HG02885 (cell line): ENCODE data around the gene DNAJC9.
A peak's percentile ranks its signal among the peaks of the same experiment; 100 is the strongest.
"Not testable (repeated sequence)": the region's sequence is repeated elsewhere in the genome, so short reads cannot be mapped to it uniquely, and the experiment has no call there.

Source experiments
- ATAC-seq: cut with Tn5 transposase; IDR thresholded peaks from one replicate; pipeline ENCODE4 v1.9.1; 2021; ENCODE audit warnings: mild to moderate bottlenecking; ENCODE audit not compliant: unreplicated experiment, poor library complexity

The DNAJC9 gene

DNA sequence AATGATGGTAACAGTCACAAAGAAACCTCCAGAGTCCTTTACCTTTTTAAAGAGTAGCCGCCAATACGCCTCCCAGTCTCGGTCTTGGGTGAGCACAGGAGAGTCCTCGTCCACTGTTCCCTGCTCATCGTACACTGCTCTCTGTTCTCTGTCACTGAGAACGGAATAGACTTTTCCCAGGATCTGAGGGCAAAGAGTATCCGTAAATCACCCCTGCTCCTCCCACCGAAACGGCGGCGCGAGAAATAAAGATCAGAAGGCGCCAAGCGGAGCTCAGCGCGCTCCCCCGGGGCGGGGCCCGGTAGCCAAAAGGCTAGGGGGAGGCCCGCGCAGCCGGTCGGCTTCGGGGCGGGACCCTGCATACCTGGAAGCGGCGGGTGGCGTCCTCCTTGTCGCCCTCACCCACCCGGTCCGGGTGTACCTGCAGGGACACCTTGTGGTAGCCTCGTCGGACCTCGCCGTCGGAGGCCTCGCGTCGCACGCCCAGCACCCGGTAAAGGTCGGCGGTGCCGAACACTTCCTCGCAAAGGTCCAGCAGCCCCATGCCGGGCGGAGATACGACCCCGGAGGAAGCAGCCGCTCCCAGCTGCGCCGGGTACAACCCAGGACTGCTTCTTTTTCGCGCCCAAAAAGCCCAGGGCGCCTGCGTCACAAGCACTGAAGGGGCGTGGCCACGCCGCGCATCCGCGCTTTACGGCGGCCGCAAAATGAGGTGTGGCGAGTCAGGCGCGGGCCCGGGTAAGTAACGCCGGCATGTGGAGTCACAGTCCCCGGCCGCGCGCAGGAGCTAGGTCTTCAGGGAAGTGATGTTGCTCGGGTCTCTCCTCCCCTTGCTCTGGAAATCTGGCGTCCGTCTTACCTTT lies at the start of gene DNAJC9:
TSS of gene DNAJC9 (minus strand) at position 610 of the 863 bp plus-strand sequence. CDS start at position 544, 66 bp downstream.
- peak; percentile 86 for ATAC-seq

- ATAC-seq, result no peak
Measured at GRCh38 chr10:73293461-73293860, 46.4 kb upstream of the DNAJC9 start.

DNA sequence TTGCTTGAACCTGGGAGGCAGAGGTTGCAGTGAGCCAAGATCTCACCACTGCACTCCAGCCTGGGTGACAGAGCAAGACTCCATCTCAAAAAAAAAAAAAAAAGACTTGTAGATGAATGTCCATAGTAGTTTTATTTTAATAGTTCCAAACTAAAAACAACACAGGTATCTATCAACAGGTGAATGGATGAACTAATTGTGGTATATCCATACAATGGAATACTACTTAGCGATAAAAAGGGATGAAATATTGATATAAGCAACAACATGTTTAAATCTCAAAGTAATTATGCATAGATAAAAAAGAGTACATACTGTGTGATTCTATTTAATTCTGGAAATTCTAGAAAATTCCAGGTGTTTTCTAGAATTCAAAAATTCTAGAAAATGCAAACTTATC lies 42.9 kb upstream of the DNAJC9 start:
- ATAC-seq, result no peak

DNA sequence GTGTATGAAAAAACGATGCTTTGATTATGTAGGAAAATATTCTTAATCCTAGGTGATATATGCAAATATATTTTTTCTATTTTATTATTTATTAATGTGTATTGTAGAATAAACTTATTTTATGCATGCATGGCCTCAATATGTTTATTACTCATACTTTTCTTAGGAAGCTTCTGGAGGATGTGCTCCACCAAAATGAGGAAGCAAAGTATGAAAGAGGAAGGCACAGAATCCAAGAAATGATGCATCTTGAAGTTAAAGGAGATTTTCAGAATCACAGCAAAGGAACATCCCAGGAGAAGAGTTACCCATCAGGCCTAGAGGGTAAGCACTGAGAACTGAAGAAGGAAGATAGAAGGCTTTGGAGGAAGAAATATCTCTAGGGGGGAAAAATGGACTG lies 40.4 kb upstream of the DNAJC9 start:
- ATAC-seq, result no peak

DNA sequence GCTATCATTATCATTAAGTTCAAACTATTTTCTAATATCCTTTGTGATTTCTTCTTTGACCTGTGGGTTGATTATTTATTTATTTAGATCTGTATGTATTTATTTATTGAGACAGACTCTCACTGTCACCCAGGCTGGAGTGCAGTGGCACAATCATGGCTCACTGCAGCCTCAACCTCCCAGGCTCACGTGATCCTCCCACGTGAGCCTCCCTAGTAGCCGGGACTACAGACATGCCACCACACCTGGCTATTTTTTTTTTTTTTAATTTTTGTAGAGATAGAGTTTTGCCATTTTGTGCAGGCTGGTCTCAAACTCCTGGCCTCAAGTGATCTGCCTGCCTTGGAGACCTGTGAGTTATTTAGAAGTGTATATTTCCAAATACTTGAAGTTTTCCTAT lies 34.0 kb upstream of the DNAJC9 start:
- ATAC-seq, result no peak

GRCh38 chr10:73264423-73264822 lies 17.4 kb upstream of the DNAJC9 start:
- ATAC-seq, result no peak

DNA sequence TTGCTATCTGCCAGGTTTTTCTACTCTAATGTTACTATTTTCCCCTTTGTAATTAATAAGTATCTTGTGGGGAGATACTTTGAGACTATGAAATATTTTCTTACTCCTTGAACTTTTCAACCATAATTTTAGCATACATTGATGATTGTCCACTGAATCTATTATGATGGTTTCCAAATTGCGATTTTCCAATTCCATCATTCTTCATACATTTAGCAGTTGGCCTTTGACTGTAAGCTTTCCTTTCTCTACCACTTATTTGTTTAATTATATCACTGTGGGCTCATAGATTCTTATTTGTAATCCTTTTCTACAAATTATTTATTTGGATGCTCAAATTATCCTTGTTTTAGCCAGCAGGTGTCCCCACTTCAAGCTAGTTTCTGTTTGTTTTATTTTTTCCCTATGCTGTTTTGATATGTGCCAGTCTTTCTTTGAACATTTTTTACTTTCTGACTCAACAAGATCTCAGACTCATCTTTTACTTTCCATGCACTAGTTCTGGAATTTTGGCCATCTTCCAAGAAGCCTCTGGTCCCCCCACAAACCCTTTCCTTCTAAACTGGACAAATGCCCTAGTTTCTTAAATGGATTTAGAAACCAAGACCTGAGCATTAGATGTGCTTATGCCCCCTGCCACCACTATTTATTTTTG lies 16.8 kb upstream of the DNAJC9 start:
- ATAC-seq, result no peak

GRCh38 chr10:73262880-73263555 lies 16.0 kb upstream of the DNAJC9 start:
- no peak for ATAC-seq

DNA sequence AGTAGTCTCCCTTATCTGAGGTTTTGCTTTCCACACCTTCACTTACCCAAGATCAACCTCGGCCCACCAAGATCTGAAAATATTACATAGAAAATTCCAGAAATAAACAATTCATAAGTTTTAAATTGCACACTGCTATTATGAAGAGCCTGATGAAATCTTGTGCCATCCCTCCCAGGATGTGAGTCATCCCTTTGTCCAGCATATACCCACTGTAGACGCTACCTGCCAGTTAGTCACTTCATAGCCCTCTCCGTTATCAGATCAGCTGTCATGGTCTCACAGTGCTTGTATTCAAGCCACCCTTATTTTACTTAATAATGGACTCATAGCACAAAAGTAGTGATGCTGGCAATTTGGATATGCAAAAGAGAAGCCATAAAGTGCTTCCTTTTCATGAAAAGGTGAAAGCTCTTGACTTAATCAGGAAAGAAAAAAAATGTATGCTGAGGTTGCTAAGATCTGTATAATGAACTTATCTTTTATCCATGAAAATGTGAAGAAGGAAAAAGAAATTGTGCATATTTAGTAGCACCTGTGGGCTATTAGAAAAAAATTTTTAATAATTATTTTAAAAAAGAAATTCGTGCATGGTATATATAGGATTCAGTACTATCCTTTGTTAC lies 15.2 kb upstream of the DNAJC9 start:
- ATAC-seq, result no peak

GRCh38 chr10:73261362-73261995 lies 14.4 kb upstream of the DNAJC9 start:
- ATAC-seq, result no peak

- ATAC-seq, result not testable (repeated sequence)
Measured at GRCh38 chr10:73258612-73259011, 11.6 kb upstream of the DNAJC9 start.

DNA sequence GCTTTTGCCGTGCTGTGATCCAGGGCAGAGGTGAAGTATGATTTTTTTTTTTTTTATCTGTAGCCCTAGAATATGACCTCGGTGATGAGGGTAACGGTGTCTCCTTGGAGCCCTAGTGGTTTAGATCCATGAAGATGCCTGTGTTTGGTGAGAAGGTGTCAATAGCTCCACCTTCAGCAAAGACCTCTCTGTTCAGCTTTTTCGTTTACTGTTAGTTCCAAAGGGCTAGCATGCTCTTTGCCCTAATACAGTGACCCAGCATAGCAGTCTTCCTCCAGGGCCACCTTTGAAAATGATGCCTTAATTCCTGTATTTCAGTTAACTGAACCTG lies 6.1 kb upstream of the DNAJC9 start:
- ATAC-seq, result no peak

GRCh38 chr10:73252445-73253224 lies 5.6 kb upstream of the DNAJC9 start, which contains the start of gene MRPS16:
Gene MRPS16, minus strand, starts transcription at chr10:73252644. Its CDS starts 162 bp downstream, at chr10:73252482.
- peak; percentile 86 for ATAC-seq

DNA sequence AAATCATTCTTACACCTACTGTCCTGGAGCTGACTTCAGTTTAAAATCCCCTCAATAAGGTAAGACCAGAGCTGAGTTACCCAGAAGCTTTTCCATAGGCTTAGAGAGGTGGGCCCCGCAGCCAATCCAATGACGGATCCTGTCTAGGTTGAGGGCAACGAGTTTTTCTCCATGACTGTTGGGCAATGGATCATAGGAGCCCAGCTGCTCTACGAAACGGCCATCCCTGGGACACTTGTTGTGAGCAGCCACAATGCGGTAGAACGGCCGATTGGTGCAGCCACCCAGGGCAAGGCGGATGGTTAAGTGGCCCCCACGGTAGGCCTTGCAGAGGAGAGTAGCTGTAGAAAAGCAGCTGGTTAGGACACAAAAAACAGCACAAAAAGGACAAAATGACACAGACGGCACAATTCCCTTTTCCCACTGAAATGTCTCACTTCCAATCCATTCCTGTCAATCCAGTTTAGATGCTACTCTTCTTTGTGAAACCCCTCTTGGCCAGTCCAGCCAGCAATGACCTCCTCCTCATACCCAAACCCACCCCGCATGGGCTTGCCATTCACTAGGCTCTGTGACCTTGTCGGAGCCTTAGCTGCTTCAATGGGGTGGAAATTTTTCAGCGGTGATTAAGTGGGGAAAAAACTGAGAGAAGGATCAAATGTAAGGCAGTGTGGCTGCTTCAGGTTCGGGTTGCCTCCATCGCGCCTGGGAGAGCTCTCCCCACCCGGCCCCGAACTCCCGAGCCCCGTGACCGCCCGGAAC lies 4.8 kb upstream of the DNAJC9 start:
- no peak for ATAC-seq

DNA sequence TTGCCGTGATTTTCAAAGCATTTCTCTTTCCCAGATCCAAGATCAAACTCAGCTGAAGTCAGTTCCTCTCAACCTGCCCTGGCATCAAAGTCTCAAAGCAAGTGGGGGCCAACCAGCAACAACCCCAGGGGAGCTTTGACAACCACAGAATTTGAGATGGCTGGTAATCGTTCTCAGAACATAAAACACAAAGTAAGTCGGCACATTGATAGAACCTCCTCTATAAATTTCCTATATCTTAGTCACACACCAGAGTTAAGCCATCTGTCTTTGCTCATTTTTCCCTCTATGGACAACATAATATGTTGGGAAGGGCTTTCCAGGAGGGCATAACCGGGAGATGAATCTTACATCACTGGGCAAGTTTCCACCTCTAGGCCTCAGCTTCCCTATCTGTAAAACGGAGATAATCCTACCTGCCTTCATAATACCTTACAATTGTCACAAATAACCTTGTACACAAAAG lies 1.2 kb upstream of the DNAJC9 start:
- ATAC-seq, result no peak

DNA sequence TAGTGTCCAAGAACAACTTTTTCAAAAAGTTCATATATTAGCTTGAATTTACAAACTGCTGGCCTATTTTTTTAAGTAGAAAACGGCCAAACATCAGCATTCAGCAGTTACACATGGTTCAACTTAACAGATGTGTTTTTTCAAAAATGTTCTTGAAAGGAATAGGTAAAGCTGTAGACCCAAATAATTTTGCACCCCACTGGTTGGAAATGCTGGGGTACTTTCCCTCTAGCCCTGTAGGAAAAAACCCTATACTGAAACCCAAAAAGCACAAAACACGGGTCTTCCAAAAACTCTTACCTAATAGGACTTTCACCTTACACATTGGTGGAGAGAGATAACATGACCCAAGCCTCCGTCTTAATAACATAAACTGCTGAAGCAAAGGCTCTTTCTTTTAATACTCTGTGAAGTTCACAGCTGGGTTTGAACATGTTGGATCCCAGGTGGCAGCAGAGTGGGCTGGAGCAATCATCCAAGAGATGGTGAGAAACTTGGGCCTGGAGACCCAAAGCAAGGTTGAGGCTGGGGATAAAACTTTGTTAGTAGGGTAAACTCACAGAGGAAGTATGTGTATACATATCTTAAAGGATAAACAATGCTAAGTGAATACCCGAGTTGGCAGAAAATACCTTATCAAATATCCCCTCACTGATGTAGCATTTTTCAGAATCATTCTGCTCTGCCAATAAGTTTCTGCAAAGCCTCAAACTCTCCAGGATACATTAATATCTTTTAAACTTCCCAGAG lies 629 bp upstream of the DNAJC9 start:
- ATAC-seq, result no peak

DNA sequence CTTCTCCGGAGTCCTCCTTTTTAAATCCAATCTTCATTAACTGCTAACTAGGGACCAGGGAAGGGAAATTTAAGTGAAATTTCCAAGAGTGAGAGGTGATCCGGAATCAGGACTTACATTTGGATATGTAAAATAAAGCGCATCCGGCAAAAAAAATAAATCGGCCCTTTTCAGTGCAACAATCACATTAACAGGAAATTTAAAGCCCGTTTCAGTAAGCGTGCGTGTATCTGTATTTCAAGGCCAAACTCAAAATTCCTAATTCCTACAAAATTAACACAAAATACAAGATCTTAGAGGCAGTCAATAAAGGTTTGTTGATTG lies 771 bp downstream of the DNAJC9 start:
- ATAC-seq, result no peak

GRCh38 chr10:73244866-73245477 lies 2.1 kb downstream of the DNAJC9 start:
- no peak for ATAC-seq
